HPDE6-E6E7 (cell line): Measurements from ENCODE around the gene LIMK2.
"Not testable (repeated sequence)": the region's sequence is repeated elsewhere in the genome, so short reads cannot be mapped to it uniquely, and the experiment has no call there.

Experiments used
- DNase-seq: peaks from one replicate; pipeline ENCODE4 v3.0.0; 2011; ENCODE audit warnings: missing footprints; ENCODE audit errors: extremely low spot score

The LIMK2 gene

DNA sequence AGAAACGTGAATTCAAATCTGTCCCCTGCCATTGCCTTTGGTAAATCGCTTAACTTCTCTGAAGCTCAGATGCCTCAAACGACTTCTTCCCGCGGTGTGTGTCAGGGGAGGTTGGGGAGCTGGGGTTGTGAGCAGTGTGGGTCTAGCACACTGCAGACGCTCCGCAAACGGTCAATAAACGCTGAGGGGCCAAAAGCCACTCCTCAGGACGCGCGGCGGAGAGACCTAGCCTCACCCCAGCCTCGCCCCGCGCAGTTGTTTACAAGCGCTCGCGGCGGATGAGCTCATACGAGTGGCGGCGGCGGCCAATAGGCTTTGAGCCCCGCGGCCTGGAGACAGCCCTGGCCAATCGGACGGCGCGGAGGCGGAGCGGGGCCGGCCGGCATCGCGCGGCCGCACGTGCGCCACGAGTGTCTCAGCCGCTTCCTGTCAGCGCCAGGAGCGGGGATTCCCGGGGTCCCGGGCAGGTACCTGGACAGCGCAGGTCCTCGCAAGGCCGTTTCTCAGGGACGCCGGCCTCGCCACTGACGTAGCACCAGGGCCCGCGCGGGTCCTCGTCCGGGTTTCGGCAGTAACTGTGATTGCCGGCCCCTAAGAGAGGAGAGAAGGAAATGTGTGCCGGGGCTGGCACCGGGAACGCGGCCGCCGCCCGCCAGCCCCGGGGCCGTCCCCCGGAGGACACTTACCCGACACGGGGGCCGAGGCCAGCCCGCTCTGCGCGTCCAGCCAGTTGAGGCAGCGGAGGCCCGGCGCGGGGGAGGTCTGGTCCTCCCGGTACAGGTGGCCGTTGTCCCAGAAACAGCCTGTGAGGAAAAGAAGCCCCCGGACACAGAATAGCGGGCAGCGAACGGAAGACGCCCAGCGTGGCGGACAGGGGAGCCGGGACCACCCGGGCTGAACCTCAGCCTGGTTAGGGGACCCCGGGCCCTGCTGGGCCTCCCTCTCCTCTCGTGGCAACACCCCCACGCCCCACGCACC, 78.7 kb downstream of the LIMK2 start:
- DNase-seq, result peak; percentile 92

DNA sequence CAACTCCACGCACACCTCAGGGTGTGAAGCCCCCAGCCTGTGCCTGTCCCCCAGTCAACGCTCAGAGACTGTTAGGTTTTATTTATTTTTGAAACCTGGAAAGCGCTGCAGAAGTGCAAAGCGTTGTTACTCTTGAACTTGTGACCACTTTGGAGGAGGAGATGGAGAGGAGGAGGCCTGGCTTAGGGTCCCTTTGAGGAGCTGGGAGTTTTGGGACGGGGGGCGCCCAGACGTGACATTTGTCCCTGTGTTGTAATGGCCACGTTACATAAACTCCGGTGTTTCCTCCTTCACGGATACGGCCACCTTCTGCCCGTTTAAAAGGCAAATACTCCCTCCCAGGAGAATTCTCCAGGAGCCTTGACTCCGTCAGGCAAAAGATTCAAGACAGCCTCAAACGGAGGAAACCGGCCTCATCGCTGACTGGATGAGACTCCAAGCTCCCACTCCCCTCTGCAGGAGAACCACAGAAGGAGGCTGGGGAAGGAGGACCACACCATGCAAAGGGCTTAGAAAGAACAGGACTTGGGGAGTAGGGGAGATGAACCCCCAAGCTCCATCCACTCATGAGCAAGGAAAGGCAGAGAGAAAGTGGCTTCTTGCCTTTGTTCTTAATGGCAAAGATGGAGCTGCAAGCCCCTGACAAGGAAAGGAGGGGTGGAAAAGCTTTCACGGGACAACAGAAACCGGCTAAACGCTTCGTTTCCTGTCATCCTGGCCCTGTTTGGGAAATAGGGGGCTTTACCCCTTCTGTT, 79.6 kb downstream of the LIMK2 start:
- no peak for DNase-seq

DNA sequence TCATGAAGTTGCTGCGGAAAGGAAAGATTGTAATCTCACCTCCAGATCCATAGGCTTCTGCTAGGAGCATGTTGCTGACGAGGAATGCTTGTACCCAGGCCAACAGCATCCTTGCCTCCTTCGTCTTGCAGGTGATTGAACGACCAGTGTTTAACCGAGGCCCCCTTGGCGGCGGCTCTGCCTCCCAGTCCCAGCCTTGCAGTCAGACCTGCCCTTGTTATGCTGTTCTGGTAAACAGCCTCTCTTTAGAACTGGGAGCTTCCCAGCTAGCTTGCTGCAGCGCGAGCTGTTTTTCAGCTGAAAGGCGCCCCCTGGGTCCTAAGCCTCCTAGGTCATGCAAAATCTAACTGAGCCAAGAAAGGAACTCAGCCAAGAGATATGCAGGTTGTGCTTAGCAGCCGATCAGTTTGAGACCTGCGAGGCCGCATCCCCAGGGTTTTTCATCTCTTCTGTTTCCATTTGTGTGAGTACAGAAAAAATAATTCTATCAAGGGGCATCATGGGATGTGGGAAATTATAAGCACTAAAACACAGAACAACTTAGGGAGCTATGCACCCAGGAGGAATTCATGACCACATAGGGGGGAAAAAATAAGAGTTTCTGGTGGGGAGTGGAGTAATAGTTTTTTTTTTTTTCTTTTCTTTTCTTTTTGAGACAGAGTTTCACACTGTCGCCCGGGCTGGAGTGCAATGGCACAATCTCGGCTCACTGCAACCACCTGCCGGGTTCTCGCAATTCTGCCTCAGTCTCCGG, 80.3 kb downstream of the LIMK2 start, which contains the start of gene PIK3IP1:
PIK3IP1 (minus strand) TSS at position 253 of the 754 bp plus-strand sequence; CDS start at position 109, 144 bp downstream.
- peak; percentile 64 for DNase-seq

DNA sequence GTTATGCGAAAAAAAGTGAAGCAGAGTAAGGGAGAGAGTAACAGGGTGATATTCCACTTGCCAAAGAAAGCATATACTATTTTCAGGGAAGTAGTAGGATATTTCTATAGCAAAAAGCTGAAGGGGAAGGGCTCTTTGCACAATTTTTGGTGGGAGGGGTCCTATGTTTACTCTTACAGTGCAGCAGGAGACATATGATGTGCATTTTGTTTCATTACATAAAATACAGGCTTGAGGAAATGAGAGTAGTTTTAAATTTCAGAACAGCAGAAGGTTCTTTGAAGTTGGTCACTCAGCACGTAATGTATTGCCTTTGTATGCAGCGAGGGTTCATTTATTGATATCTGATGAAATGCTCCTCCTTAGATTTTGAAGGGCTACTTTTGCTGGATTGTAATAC, 83.3 kb downstream of the LIMK2 start:
- no peak for DNase-seq

DNA sequence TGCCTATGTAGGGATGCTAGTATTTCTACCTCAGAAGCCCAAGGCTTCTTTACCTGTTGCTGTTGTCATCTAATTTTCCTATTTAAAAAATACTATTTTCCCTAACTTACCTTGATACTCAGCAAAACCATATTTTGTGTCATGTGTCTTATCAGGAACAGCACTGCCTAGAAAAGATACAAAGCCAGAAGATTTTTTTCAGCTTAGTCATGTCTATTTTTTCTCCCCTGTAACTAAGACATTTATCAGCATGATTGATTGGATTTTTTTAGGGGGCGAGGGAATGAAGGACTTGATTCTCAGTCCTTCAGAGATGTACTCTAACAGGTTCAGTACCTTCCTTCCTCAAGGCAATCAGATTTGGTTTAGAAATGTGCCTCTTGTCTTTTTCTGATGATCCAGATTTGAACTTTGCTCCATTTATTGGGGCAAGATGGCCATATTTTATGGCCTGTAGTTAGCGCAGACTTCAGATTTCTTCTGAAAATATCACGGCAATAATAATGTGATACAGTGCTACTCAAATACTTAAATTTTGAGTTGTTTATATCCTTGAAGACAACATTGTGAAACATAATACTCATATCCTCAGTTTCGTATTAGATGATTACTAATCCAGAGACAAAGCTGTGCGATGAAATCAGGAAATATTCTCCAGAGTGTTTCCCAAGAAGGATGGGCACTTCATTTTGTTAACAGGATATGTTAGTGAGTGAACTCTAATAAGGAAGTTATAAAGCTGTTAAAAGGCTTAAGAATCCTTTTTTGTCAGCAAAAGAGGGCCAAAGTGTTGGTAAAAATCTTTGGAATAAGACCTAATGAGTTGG, 83.9 kb downstream of the LIMK2 start:
- DNase-seq, result no peak

DNA sequence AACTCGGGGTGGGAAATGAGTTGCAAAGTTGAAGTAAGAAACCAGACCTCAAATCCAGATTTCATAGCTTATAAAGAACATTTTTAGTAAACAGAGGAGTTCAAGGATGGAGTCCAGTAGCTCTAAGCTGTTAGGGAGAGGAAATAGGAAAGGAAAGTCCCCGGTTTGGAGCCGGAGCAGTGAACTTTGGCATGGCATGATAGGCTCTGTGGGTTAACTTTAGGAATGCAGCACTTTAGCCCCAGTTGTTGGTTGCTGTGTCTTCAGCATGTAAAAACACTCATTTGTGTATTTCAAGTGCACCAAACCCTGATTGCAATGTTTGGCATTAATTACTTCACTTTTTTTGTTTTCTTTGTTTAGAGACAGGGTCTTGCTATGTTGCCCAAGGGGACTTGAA, 88.8 kb downstream of the LIMK2 start:
- DNase-seq, result no peak

DNA sequence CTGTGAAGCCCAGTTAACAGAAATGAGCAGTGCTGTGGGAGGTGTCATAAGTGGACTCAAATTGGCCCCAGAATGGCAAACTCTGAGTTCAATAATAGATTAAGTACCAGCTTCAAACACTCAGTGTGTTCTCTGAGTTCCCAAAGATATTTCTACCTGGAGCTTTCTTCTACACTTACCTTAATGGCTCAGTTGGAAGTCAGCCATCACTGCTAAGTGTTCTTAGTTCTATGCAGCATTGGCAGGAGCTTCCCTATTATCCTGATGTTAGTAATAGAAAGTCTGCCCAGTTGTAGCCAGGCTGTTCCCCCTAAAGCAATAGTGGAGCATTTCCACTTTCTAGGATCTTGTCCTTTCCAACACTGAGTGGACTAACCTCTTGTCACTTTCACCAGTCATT, 89.9 kb downstream of the LIMK2 start:
- no peak for DNase-seq

DNA sequence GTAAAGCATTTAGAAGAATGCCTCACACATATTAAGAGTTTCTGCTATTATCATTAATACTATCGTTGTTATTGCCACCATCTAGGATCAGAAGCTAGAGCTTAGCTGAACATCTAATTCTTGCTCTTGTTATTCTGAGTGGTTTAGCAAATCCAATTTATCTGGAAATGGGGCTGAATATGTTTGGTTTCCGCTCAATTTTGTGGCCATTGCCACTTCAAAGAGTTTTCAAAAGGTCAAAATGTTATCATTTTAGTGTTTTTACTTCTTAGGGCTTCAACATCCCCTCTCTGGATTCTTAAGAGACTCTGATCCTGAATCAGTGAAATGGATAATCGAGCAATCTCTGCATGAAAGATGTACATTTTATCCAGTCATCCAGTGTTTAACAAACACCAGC, 90.4 kb downstream of the LIMK2 start:
- no peak for DNase-seq

DNA sequence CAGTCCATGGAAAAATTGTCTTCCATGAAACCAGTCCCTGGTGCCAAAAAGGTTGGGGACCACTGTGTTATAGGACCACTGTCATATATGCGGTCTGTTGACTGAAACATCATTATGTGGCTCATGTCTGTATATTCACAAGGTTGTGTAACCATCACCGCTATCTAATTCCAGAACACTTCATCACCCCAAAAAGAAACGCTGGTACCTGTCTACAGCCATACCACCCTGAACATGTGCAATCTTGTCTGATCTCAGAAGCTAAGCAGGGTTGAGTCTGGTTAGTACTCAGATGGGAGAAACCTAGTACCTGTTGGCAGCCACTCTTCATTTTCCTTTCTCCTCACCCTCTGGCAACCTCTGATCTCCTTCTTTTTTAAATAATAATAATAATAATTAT, 93.1 kb downstream of the LIMK2 start:
- DNase-seq, result no peak

DNA sequence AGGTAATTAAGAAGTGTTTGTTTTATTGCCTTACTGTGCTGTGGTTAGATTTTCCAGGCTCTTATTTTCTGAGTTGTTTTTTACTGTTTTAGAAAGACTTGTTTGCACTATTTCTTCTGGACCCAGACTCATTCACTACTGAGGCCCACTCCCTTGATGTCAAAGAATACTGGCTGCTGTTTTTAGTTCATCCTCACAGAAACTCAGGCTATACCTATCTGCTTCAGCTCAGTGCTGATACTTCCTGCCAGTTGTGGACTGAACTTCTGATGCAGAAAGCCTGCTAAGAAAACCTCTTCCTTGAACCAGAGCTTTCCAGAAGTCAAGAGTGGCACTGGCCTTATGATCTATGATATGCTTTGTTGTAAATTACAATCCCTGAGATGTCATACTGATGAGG, 96.1 kb downstream of the LIMK2 start:
- no peak for DNase-seq

DNA sequence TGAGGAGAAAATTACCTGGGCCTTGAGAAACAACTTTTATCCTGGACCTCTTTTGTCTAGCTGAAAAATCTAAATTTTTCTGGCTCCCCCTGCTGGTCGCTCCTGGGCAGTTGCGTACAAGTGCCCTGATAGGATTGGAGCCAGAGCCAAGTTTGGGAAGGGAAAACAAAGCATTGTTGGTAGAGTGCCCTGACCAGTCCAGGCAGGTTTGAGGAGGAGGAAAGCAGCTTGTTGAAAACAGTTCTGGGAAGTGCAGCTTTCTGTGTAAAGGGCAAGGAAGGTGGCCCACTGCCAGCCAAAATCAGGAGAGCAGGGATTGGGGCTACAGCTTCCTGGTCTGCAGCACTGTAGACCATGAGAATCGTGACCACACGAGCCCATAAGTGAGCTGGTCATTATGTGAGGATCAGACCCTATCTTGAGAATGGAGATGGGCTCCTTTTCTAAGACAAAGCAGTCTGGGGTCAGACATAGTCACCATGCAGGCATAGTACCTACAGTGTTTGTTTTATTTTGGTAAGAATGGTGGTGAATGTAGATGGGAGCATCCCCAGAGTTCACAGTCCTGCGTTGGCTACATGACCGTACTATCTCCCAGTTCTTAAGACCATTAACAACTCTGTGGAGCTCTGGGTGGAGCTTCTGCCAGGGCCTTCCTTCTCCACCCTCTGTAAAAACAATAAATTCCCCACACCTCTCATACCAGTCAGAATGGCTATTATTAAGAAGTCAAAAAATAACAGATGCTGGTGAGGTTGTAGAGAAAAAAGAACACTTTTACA, 101.5 kb downstream of the LIMK2 start:
- peak; percentile 80 for DNase-seq

DNA sequence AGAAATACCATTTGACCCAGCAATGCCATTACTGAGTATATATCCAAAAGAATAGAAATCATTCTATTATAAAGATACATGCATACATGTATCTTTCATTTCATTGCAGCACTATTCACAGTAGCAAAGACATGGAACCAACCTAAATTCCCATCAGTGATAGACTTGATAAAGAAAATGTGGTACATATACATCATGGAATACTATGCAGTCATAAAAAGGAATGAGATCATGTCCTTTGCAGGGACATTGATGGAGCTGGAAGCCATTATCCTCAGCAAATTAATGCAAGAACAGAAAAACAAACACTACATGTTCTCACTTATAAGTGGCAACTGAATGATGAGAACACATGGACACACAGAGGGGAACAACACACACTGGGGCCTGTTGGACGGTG, 102.1 kb downstream of the LIMK2 start:
- DNase-seq, result not testable (repeated sequence)

DNA sequence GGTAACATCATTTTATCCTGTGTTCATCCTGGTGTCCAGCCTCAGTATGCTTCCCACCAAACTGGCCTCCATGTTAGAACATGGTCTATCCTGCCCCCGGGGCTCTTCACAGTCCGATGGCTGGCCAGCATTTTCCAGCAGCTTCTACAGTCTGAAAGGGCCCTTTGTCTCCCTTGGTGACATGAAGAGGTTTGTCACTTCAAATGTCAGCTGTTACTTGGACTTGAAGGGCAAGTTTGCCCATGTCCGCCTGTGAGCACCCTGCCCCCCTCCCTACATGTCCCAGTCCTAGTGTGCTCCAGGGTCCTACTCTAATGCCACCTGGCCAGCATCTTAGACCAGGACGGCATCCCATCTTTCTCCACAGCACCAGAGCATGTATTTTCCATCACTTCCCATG, 109.3 kb downstream of the LIMK2 start:
- no peak for DNase-seq

DNA sequence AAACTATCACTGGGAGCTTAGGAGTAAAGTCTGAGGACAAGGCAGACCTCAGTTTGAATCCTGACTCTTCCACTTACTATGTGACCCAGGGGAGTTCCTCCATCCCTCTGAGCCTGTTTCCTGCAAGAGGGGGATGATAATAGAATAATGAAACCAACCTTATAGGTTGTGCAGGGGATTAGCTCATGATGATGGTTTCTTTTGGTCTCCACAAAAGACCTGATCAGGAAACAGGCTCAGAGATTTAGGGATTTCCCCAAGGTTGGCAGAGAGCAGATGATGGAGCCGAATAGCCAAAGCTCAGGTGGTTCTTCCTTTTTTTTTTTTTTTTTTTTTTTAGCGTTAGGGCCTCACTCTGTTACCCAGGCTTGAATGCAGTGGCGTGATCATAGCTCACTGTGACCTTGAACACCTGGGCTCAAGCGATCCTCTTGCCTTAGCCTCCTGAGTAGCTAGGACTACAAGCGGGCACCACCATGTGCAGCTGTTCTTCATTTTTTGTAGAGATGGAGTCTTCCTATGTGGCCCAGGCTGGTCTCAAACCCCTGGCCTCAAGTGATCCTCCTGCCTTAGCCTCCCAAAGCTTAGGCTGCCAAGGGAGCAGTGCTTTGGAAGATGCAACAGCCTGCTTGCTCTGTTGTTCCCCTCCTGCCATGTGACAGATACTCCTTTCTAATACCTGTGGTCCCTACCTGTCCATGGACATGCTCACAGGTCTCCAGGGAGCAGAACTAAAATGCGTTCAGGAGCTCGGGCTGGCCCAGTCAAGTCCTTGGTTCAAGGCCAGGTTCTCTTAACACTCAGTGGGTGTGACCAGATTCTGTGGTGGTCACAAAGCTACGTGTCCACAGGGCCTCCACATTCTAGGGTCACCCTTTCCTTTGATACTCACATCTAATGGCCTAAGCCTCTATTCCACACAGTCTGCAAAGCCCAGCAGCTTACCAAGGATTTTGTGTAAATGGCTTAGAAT, 111.8 kb downstream of the LIMK2 start:
- DNase-seq, result no peak

DNA sequence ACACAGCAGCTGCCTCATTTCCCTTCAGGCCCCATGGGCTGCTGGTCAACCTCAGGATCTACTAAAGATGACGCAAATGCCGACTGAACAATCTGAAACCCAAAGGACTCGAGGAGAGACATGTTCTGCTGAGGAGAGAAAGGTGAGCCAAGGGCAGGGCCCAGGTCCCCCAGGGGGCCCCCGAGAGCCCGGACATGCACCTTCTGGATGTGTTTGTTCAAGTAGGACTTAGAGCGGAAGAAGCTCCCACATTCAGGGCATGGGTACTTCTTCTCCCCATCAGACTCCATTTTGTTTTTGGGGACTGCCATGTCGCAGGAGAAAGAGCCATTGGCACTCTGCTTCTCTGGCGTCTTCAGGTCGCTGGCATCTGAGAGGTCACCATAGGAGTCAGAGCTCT, 114.8 kb downstream of the LIMK2 start:
- no peak for DNase-seq

DNA sequence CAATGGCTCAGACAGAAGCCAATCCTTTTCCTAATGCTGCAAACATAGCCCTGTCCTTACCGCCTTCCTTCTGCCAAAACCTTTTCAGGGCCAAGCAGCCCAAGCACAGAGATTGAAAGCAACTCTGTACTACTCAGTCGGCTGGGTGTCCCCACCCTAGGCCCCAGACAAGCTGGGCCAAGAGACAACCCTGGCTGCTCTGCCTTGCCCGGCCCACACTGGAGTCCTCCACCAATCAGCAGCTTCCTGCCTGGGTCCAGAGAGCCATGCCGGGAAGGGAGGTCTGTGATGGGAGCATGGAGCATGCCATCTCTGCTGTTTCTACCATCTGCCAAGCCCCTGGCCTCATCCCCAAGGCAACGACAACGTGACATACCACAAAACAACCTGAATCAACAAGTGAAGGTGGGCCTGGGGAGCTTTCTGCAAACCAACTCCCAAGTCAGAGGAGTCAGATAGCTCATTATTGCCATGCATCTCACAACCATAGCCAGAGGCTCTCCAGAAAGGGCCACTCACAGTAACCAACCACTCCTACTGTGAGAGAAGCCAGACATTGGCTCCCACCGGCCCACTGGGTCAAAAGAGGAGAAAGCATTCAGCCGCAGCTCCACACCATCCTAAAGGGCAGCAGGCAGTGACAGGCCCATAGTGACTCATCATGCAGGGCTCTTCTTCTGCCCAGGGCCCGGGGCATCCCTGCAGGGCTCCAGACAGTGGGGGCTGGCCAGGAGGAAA, 115.9 kb downstream of the LIMK2 start:
- DNase-seq, result peak; percentile 32

DNA sequence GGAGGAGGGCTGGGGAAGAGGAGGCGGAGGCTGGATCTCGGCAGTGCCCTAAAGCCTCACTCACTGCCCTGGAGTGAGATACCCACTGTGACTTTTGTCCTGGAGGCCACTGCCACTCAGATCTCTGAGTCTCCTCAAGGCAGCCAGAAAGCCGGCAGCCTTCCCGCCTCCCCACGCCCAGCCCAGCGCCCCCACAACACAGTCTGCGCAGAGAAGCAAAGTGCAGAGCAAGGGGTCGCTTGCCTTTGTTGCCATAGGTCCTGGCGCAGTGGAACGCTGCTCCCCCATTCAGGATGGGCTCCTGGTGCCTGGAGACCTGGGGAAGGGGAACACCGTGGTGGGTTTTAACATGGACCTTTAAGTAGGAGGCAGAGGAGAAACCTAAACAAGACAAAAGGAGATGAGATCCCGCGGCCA, 116.5 kb downstream of the LIMK2 start:
- DNase-seq, result no peak

DNA sequence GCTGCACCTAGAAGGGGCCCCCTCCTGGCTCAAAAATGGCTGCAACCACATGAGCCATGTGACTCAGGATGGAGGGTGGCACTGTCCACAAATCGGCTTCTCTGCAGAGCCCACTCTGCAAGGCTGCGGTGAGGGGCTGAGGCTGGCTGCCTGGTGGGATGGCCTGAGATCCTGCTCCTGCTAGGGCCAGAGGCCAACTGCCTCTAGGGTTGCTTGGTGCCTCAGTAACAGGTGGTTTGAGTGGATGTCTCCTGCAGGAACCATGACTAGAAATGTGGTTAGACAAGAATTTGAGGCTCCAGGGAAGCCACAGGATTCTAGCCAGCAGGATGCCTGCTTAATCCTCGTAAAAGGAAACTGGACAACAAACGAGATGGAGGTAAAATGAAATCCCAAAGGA, 116.9 kb downstream of the LIMK2 start:
- no peak for DNase-seq
